Stomach (tissue), 9 donors: ENCODE measurements around the gene BRPF1. TPM values are rescaled to one million over a fixed set of nuclear protein-coding genes. Genes with fewer than 3 reads are reported as not detected.

Experiments used
- DNase-seq, 2 donors: peaks; one replicate each; pipeline versions ENCODE4 v3.0.0 to v3.0.0-alpha.2; 2013 to 2019
- H3K27ac ChIP-seq, 5 donors: fragments of 200-600 bp in 4 of 5; sonication (generic) in 4 of 5; one replicate each; pipeline ENCODE4 v1.5.1; 2013 to 2019; ENCODE audit warnings: mild to moderate bottlenecking in 1 of 5, moderate library complexity in 1 of 5
- H3K27me3 ChIP-seq, 3 donors: fragments of 200-600 bp; sonication (generic); one replicate each; pipeline ENCODE4 v1.5.1; 2017 to 2019; ENCODE audit warnings: mixed run types in 1 of 3
- H3K36me3 ChIP-seq, 4 donors: fragments of 200-600 bp; sonication (generic); 1 replicate in 3 of 4; 2 replicates in 1 of 4; pipeline ENCODE4 v1.5.1; 2016 to 2019
- H3K4me1 ChIP-seq, 4 donors: fragments of 200-600 bp; sonication (generic); one replicate each; pipeline ENCODE4 v1.5.1; 2016 to 2019
- H3K4me3 ChIP-seq, 4 donors: fragments of 200-600 bp; sonication (generic) in 3 of 4; one replicate each; pipeline ENCODE4 v1.5.1; 2016 to 2019; ENCODE audit warnings: mild to moderate bottlenecking in 1 of 4
- H3K9me3 ChIP-seq, 4 donors: fragments of 200-600 bp; sonication (generic); one replicate each; pipeline ENCODE4 v1.5.1; 2016 to 2019
- CTCF ChIP-seq, 7 experiments: fragments of 450-650 bp in 4 of 7; fragments of 200-600 bp in 3 of 7; sonication (generic) in 3 of 7; IDR thresholded peaks; one replicate each; pipeline ENCODE4 v1.5.1; 2016 to 2019; ENCODE audit warnings: antibody characterized with exemption in 7 of 7, control low read depth in 2 of 7, mild to moderate bottlenecking in 1 of 7
- EP300 ChIP-seq: sonication (generic); formaldehyde crosslinking; IDR thresholded peaks from one replicate; pipeline ENCODE4 v1.6.1; 2017; ENCODE audit warnings: antibody characterized with exemption
- POLR2A ChIP-seq, 4 donors: fragments of 450-650 bp; IDR thresholded peaks; one replicate each; pipeline ENCODE4 v1.6.1; 2016; ENCODE audit warnings: antibody characterized with exemption in 4 of 4, control low read depth in 2 of 4, mild to moderate bottlenecking in 1 of 4, moderate library complexity in 1 of 4
- POLR2AphosphoS5 ChIP-seq, 3 donors: sonication (generic); formaldehyde crosslinking; IDR thresholded peaks; one replicate each; pipeline ENCODE4 v1.6.1; 2016; ENCODE audit warnings: antibody characterized with exemption in 3 of 3
- WGBS, 5 donors: extraction: QIAGEN DNeasy Blood & Tissue Kit in 3 of 5; methylation state at CpG; one replicate each; pipeline versions ENCODE4 v1.1.5 to v1.1.7; 2013 to 2018; 5-methylcytosine and 5-hydroxymethylcytosine counted together
- intact Hi-C: fragments of 100-400 bp; cut with DNase I; formaldehyde crosslinking; loops from one replicate; pipeline ENCODE4 v1.15.1; 2023; ENCODE audit warnings: low total_unique reads
- polyA plus RNA-seq, 3 donors: library from polyadenylated mRNA; stranded (reverse); fragments of 200-250 nt; gene quantifications; one replicate each; pipeline ENCODE4 v1.2.3, GENCODE V29; 2013
- total RNA-seq, 5 donors: library from RNA; depleted of rRNA; stranded (reverse); fragments of >200 nt; gene quantifications; one replicate each; pipeline versions ENCODE4 v1.1.0 to v1.2.3, GENCODE V29; 2014 to 2016
- donor health status: healthy with polysubstance abuse.
- donor health status: Bipolar disorder and iron deficiency.
- donor health status: healthy.

BRPF1 gene
- total and polyA plus RNA-seq, 8 donors: 4.1 to 53.6 (median 11.1) TPM

- H3K4me1 ChIP-seq: peaks cover 0 to 5% (median 2%) of the 10 kb centered on the region in 4 donors
- no peaks in the 10 kb centered on the region for H3K27me3 ChIP-seq
- no peak for TF ChIP-seq CTCF (IDR thresholded peaks at IDR 0.05)
- no peak for TF ChIP-seq POLR2AphosphoS5 (IDR thresholded peaks at IDR 0.05)
- no peak for TF ChIP-seq POLR2A (IDR thresholded peaks at IDR 0.05)
- TF ChIP-seq EP300: no peak
- no peak overlapping the region for H3K4me3 ChIP-seq
- no peak overlapping the region for H3K27ac ChIP-seq
- H3K36me3 ChIP-seq: peaks cover 91 to 100% (median 100%) of the 10 kb centered on the region in 4 donors
- 96 to 98% (median 97%) methylated on average over 18 of the region's 18 CpGs for WGBS, 5 donors
- H3K9me3 ChIP-seq: no peaks in the 10 kb centered on the region
- DNase-seq: no peak
- intact Hi-C loops: no loop called here
Observed at GRCh38 chr3:9743548-9743947, 12.0 kb downstream of the BRPF1 start.

DNA sequence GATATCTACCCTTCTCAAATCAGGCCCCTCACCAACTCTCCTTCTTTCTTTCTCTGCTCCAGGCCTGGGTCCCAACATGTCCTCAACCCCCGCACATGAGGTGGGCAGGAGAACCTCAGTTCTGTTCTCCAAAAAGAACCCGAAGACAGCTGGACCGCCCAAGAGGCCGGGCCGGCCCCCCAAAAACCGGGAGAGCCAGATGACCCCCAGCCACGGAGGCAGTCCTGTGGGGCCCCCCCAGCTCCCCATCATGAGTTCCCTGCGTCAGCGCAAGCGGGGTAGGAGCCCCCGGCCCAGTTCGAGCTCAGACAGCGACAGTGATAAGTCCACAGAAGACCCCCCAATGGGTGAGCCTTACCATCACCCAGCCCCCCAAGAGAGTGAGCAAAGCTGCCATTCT lies 12.6 kb downstream of the BRPF1 start:
- Histone ChIP-seq H3K4me3 (no peak overlapping the region), H3K4me1 (peaks cover 0 to 11% (median 7%) of the 10 kb centered on the region in 4 donors), H3K27me3 (no peaks in the 10 kb centered on the region), H3K9me3 (no peaks in the 10 kb centered on the region), H3K27ac (no peak overlapping the region), H3K36me3 (peaks cover 85 to 96% (median 94%) of the 10 kb centered on the region in 4 donors)
- no peak for DNase-seq
- TF ChIP-seq EP300: no peak
- no peak for TF ChIP-seq CTCF (IDR thresholded peaks at IDR 0.05)
- TF ChIP-seq POLR2A (IDR thresholded peaks at IDR 0.05): no peak
- no peak for TF ChIP-seq POLR2AphosphoS5 (IDR thresholded peaks at IDR 0.05)
- intact Hi-C loops: no loop called here
- WGBS, 5 donors: 91 to 99% (median 95%) methylated on average over 10 to 13 of the region's 13 CpGs

- TF ChIP-seq CTCF (IDR thresholded peaks at IDR 0.05) (no peak), POLR2A (IDR thresholded peaks at IDR 0.05) (no peak), POLR2AphosphoS5 (IDR thresholded peaks at IDR 0.05) (no peak), EP300 (no peak)
- no peaks in the 10 kb centered on the region for H3K27me3 ChIP-seq
- peaks cover 71 to 82% (median 81%) of the 10 kb centered on the region in 4 donors for H3K36me3 ChIP-seq
- H3K4me1 ChIP-seq: peaks cover 7 to 19% (median 12%) of the 10 kb centered on the region in 4 donors
- WGBS, 5 donors: 92 to 96% (median 93%) methylated on average over 11 to 12 of the region's 12 CpGs
- intact Hi-C loops: no loop called here
- no peak overlapping the region for H3K27ac ChIP-seq
- no peak overlapping the region for H3K4me3 ChIP-seq
- DNase-seq: no peak
- no peaks in the 10 kb centered on the region for H3K9me3 ChIP-seq
Observed at GRCh38 chr3:9745521-9745920, 14.0 kb downstream of the BRPF1 start.

GRCh38 chr3:9746330-9746729 lies 14.8 kb downstream of the BRPF1 start:
- intact Hi-C loops: no loop called here
- no peak for DNase-seq
- Histone ChIP-seq H3K27me3 (no peaks in the 10 kb centered on the region), H3K27ac (no peak overlapping the region), H3K36me3 (peaks cover 64 to 74% (median 73%) of the 10 kb centered on the region in 4 donors), H3K4me1 (peaks cover 14 to 27% (median 20%) of the 10 kb centered on the region in 4 donors), H3K4me3 (no peak overlapping the region), H3K9me3 (no peaks in the 10 kb centered on the region)
- 66 to 84% (median 80%) methylated on average over 5 of the region's 5 CpGs for WGBS, 5 donors
- no peak for TF ChIP-seq CTCF (IDR thresholded peaks at IDR 0.05)
- TF ChIP-seq EP300: no peak
- no peak for TF ChIP-seq POLR2AphosphoS5 (IDR thresholded peaks at IDR 0.05)
- TF ChIP-seq POLR2A (IDR thresholded peaks at IDR 0.05): no peak
